Measurements from ENCODE around the gene ZNF354B. TPM values are rescaled to one million over a fixed set of nuclear protein-coding genes. Genes with fewer than 3 reads are reported as not detected.

ZNF354B gene
- total and polyA plus RNA-seq, 9 donors, result 9.5 to 21.8 (median 15.4) TPM

DNA sequence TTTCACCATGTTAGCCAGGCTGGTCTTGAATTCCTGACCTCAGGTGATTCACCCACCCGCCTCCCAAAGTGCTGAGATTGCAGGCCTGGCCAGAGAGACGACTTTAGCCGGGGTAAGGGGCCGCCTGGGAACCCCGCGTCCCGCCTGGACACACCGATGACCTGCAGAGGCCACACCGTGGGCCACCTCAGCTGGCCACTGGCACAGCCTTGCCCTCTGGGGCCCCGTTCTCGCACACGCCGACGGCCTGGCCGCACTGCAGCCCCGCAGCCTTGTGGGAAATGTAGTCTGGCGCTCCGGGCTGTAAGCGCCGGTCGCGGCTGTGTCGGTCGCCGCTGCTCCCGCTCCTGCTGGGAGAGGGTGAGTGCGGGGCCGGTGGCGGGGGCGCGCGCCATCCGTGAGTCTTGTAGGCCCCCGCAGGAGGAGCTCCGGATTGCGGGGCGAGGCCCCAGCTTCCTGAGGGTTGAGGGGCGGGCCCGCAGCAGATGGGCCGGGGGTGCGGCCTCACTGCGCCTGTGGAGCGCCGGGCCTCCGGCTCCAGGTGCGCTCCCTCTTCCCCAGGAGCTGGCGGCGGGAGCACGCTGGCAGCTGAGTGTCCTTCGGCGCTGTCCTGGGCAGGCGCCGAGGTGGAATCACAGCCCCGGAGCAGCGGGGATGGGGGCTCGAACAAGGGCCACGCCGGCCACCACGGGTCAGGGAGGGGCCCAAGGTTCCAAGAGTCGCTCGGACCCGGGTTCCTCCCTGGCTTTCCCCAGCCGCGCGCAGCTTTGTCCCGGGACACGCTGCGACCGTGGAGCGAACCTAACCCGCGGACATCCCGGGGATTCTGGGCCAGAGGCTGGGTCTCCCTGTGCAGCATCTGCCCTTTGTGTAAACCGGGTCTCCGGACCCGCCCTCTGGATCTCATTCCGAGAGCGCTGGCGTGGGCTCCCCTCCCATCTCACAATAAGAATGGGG, 36.1 kb downstream of the ZNF354B start, which contains the start of gene ZFP2:
TSS of gene ZFP2 (plus strand) at position 299 of the 957 bp plus-strand sequence. CDS start 35,401 bp downstream, outside the sequence.
- no peaks in the 10 kb centered on the region for H3K4me1 ChIP-seq (ENCODE audit: insufficient read depth)
- no peaks in the 10 kb centered on the region for H3K9me3 ChIP-seq
- intact Hi-C loops (cut with DNase I), result no loop called here
- H3K27me3 ChIP-seq, result no peaks in the 10 kb centered on the region
- no peak for TF ChIP-seq EP300 (IDR thresholded peaks at IDR 0.05)
- TF ChIP-seq POLR2A (IDR thresholded peaks at IDR 0.05), result no peak
- TF ChIP-seq, protein P1, sequence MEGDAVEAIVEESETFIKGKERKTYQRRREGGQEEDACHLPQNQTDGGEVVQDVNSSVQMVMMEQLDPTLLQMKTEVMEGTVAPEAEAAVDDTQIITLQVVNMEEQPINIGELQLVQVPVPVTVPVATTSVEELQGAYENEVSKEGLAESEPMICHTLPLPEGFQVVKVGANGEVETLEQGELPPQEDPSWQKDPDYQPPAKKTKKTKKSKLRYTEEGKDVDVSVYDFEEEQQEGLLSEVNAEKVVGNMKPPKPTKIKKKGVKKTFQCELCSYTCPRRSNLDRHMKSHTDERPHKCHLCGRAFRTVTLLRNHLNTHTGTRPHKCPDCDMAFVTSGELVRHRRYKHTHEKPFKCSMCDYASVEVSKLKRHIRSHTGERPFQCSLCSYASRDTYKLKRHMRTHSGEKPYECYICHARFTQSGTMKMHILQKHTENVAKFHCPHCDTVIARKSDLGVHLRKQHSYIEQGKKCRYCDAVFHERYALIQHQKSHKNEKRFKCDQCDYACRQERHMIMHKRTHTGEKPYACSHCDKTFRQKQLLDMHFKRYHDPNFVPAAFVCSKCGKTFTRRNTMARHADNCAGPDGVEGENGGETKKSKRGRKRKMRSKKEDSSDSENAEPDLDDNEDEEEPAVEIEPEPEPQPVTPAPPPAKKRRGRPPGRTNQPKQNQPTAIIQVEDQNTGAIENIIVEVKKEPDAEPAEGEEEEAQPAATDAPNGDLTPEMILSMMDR (IDR thresholded peaks at IDR 0.05), result no peak
- 0 to 2% (median 1%) methylated on average over 38 to 79 of the region's 79 CpGs for WGBS, 3 donors
- no peaks in the 10 kb centered on the region for H3K36me3 ChIP-seq
- peak within 1 kb of the TSS; percentile 75 for H3K4me3 ChIP-seq
- peak; percentile 37 to 75 (median 69) for DNase-seq
- peak within 1 kb of the TSS; percentile 57 to 62 for H3K27ac ChIP-seq

DNA sequence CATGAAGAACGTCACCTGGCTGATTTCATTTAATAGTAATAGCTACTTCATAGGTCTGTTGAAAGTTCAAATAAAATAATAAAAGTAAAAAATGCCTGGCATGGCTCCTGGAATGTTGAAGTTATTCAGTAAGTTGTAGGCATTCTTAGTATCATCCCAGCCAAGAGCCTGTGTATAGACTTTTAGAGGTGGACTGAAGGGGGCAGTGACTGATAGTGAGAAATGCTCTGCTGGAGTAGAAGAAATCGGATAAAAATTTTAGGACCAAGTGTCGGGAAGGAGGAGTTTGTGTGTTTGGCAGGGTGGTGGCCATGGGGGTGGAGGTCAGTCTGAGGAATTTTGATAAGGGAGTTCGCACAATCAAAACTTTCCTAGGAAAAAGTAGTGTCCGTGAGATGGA, 39.5 kb downstream of the ZNF354B start:
- no peak overlapping the region for H3K27ac ChIP-seq
- TF ChIP-seq, protein P1 (IDR thresholded peaks at IDR 0.05), result no peak
- TF ChIP-seq EP300 (IDR thresholded peaks at IDR 0.05), result no peak
- no peak for TF ChIP-seq POLR2A (IDR thresholded peaks at IDR 0.05)
- DNase-seq, result no peak
- no peaks in the 10 kb centered on the region for H3K36me3 ChIP-seq
- H3K9me3 ChIP-seq, result no peaks in the 10 kb centered on the region
- intact Hi-C loops (cut with DNase I), result no loop called here
- no peak overlapping the region for H3K4me3 ChIP-seq
- H3K27me3 ChIP-seq, result no peaks in the 10 kb centered on the region
- no peaks in the 10 kb centered on the region for H3K4me1 ChIP-seq (ENCODE audit: insufficient read depth)
- 73 to 82% (median 79%) methylated on average over 5 of the region's 5 CpGs for WGBS, 3 donors

DNA sequence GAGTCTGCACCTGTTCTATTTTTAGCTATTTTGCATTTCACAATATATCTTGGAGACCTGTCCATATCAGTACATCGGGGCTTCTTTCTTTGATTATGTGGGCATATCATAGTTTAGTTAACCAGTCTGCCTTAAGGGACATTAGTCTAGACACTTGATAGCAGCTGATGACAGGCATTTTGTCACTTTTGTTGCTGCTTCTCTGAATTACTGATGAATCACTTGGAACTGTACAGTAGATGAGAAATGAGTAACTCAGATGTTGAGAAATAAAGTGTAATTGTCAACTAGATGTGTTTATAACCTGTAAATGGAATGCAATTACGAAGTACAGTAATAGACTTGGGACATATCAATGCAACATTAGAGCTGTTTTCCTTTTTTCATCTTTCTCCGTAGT, 43.1 kb downstream of the ZNF354B start:
- H3K4me1 ChIP-seq (ENCODE audit: insufficient read depth), result no peaks in the 10 kb centered on the region
- intact Hi-C loops (cut with DNase I), result no loop called here
- no peak for DNase-seq
- H3K27me3 ChIP-seq, result no peaks in the 10 kb centered on the region
- TF ChIP-seq POLR2A (IDR thresholded peaks at IDR 0.05) (no peak), EP300 (IDR thresholded peaks at IDR 0.05) (no peak)
- TF ChIP-seq, protein P1 (IDR thresholded peaks at IDR 0.05), result no peak
- H3K27ac ChIP-seq, result no peak overlapping the region
- H3K9me3 ChIP-seq, result peaks cover 0 to 6% of the 10 kb centered on the region in 2 donors
- no peak overlapping the region for H3K4me3 ChIP-seq
- WGBS, 3 donors, result 79 to 96% (median 92%) methylated on average over 3 of the region's 3 CpGs
- no peaks in the 10 kb centered on the region for H3K36me3 ChIP-seq

DNA sequence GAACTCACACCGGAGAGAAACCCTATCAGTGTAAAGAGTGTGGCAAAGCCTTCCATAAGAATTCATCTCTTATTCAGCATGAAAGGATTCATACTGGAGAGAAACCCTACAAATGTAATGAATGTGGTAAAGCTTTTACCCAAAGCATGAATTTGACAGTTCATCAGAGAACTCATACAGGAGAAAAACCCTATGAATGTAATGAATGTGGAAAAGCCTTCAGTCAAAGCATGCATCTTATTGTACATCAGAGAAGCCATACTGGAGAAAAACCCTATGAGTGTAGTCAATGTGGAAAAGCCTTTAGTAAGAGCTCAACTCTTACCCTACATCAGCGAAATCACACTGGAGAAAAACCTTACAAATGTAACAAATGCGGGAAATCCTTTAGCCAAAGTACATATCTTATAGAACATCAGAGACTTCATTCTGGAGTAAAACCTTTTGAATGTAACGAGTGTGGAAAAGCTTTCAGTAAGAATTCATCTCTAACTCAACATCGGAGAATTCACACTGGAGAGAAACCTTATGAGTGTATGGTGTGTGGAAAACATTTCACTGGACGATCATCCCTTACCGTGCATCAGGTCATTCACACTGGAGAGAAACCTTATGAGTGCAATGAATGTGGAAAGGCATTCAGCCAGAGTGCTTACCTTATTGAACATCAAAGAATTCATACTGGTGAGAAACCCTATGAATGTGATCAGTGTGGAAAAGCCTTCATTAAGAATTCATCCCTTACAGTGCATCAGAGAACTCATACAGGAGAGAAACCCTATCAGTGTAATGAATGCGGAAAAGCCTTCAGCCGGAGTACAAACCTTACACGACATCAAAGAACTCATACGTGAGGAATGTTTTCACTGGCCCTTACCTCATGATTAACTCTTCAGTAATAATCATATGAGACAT, 72.3 kb downstream of the ZNF354B start:
- Histone ChIP-seq H3K36me3 (no peaks in the 10 kb centered on the region), H3K4me3 (no peak overlapping the region), H3K27me3 (no peaks in the 10 kb centered on the region), H3K4me1 (ENCODE audit: insufficient read depth) (no peaks in the 10 kb centered on the region), H3K27ac (no peak overlapping the region), H3K9me3 (peaks cover 26 to 76% of the 10 kb centered on the region in 2 donors)
- 92 to 98% (median 97%) methylated on average over 11 of the region's 11 CpGs for WGBS, 3 donors
- DNase-seq, result no peak
- intact Hi-C loops (cut with DNase I), result no loop called here
- TF ChIP-seq, protein P1 (IDR thresholded peaks at IDR 0.05), result no peak
- TF ChIP-seq POLR2A (IDR thresholded peaks at IDR 0.05) (no peak), EP300 (IDR thresholded peaks at IDR 0.05) (no peak)
